DND-41 (cell line): Measurements from ENCODE around the gene STMN1.

ENCODE experiments used
- ATAC-seq: fragments of 200-7000 bp; cut with Tn5 transposase; 3 replicates; pipeline ENCODE4 v1.9.1; 2021; ENCODE audit warnings: low read depth; ENCODE audit not compliant: insufficient read depth
- DNase-seq: peaks from one replicate; pipeline ENCODE4 v3.0.0-alpha.2; 2020
- H2AFZ ChIP-seq: 2 replicates; pipeline ENCODE4 v1.6.0; 2012; ENCODE audit warnings: low read depth, low read length
- H3K27ac ChIP-seq: 2 replicates; pipeline ENCODE4 v1.5.1; 2012; ENCODE audit warnings: low read length, inconsistent platforms
- H3K27me3 ChIP-seq: fragments of 200-600 bp; sonication (generic); 2 replicates; pipeline ENCODE4 v1.6.0; 2012; ENCODE audit warnings: low read length, mild to moderate bottlenecking, inconsistent platforms; ENCODE audit not compliant: insufficient read depth, poor library complexity
- H3K36me3 ChIP-seq: 2 replicates; pipeline ENCODE4 v1.5.1; 2012; ENCODE audit warnings: low read length, inconsistent platforms; ENCODE audit not compliant: insufficient read depth
- H3K4me1 ChIP-seq: 2 replicates; pipeline ENCODE4 v1.5.1; 2012; ENCODE audit warnings: mild to moderate bottlenecking, low read length; ENCODE audit not compliant: insufficient read depth
- H3K4me2 ChIP-seq: 2 replicates; pipeline ENCODE4 v1.6.0; 2012; ENCODE audit warnings: mild to moderate bottlenecking, moderate library complexity, low read length, inconsistent platforms; ENCODE audit not compliant: insufficient read depth
- H3K4me3 ChIP-seq, 2 experiments: fragments of 200-600 bp in 1 of 2; shearing (Covaris generic) in 1 of 2; 2 replicates each; pipeline ENCODE4 v1.5.1; 2012 to 2016; ENCODE audit warnings: inconsistent platforms in 2 of 2, low read length in 2 of 2, mild to moderate bottlenecking in 2 of 2, low read depth in 1 of 2, moderate library complexity in 1 of 2
- H3K79me2 ChIP-seq: 2 replicates; pipeline ENCODE4 v1.6.0; 2012; ENCODE audit warnings: low read length, inconsistent platforms; ENCODE audit not compliant: insufficient read depth
- H3K9ac ChIP-seq: 2 replicates; pipeline ENCODE4 v1.6.0; 2012; ENCODE audit warnings: low read depth, mild to moderate bottlenecking, inconsistent platforms, low read length, moderate library complexity
- H3K9me3 ChIP-seq: 2 replicates; pipeline ENCODE4 v1.5.1; 2012; ENCODE audit warnings: low read length, moderate library complexity, mild to moderate bottlenecking, inconsistent platforms; ENCODE audit not compliant: insufficient read depth, severe bottlenecking
- H4K20me1 ChIP-seq: 2 replicates; pipeline ENCODE4 v1.6.0; 2012; ENCODE audit warnings: low read length; ENCODE audit not compliant: insufficient read depth
- CTCF ChIP-seq: IDR thresholded peaks from 2 replicates; pipeline ENCODE4 v1.5.1; 2012; ENCODE audit warnings: borderline replicate concordance, low read length, moderate library complexity, mild to moderate bottlenecking; ENCODE audit not compliant: poor library complexity, severe bottlenecking; ENCODE audit errors: extremely low read depth
- EZH2 ChIP-seq: IDR thresholded peaks from 3 replicates; pipeline ENCODE4 v1.6.1; 2012; ENCODE audit warnings: borderline replicate concordance, low read depth, mild to moderate bottlenecking, moderate library complexity, low read length, inconsistent platforms; ENCODE audit not compliant: severe bottlenecking

Gene STMN1

GRCh38 chr1:25875856-25876692 lies 30.1 kb downstream of the STMN1 start:
- no peak overlapping the region for H3K9ac ChIP-seq
- DNase-seq (no peak), ATAC-seq (no peak)
- H3K27ac ChIP-seq: no peak overlapping the region
- no peak overlapping the region for H2AFZ ChIP-seq
- no peaks in the 10 kb centered on the region for H3K79me2 ChIP-seq
- no peaks in the 10 kb centered on the region for H3K9me3 ChIP-seq
- no peaks in the 10 kb centered on the region for H3K36me3 ChIP-seq
- H4K20me1 ChIP-seq: no peaks in the 10 kb centered on the region
- no peak overlapping the region for H3K4me3 ChIP-seq
- TF ChIP-seq EZH2 (no peak), CTCF (no peak)
- no peaks in the 10 kb centered on the region for H3K4me1 ChIP-seq
- H3K4me2 ChIP-seq: no peak overlapping the region
- no peaks in the 10 kb centered on the region for H3K27me3 ChIP-seq

DNA sequence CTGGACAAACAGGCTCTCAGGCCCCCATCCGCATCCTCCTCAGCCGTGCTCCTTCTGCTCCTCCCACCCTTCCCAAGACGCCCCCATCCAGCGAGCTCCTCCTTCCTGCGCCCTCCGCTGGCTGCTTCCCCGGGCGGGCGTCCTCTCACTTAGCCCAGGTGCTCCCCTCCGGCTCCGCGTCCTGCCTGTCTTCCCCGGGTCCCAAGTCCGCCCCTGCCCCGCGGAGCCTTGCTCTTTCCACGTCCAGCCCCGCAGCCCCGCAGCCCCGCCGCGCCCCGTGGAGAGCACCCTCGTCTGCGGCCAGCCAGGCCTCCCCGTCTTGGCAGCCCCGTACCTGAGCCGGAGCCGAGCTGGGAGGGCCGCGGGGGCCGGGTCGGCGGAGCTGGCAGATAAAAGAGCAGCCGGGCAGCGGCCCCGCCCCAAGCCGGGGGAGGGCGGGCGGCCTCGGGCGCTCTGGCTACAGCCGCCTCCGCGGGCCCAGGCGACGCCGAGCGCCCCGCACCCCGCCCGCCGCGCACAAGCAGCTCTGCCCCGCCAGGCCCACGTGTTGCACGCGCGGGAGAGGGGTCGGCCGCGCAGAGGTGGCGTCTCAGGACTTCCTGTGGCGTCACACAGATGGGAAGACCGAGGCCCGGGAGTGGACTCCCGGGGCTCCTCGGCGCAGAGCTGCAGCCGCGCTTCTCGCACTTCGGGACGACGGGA lies 30.9 kb downstream of the STMN1 start, which contains the start of gene PAQR7:
TSS of gene PAQR7 (minus strand) at position 555 of the 702 bp plus-strand sequence. CDS start 11,869 bp downstream, outside the sequence.
- Histone ChIP-seq H3K27ac (no peak within 1 kb of the TSS), H3K4me2 (no peak within 1 kb of the TSS), H2AFZ (no peak within 1 kb of the TSS), H4K20me1 (no peaks in the 10 kb centered on the region), H3K4me1 (no peaks in the 10 kb centered on the region), H3K79me2 (no peaks in the 10 kb centered on the region), H3K4me3 (no peak within 1 kb of the TSS), H3K9ac (no peak within 1 kb of the TSS), H3K27me3 (no peaks in the 10 kb centered on the region), H3K36me3 (no peaks in the 10 kb centered on the region), H3K9me3 (no peaks in the 10 kb centered on the region)
- ATAC-seq (no peak), DNase-seq (no peak)
- TF ChIP-seq EZH2: no peak
- TF ChIP-seq CTCF: no peak

GRCh38 chr1:25874635-25875153 lies 31.5 kb downstream of the STMN1 start:
- no peak overlapping the region for H3K4me3 ChIP-seq
- no peak overlapping the region for H3K4me2 ChIP-seq
- ATAC-seq: no peak
- no peaks in the 10 kb centered on the region for H4K20me1 ChIP-seq
- no peaks in the 10 kb centered on the region for H3K4me1 ChIP-seq
- no peaks in the 10 kb centered on the region for H3K9me3 ChIP-seq
- DNase-seq: no peak
- no peak overlapping the region for H3K9ac ChIP-seq
- H3K79me2 ChIP-seq: no peaks in the 10 kb centered on the region
- no peaks in the 10 kb centered on the region for H3K27me3 ChIP-seq
- H3K36me3 ChIP-seq: no peaks in the 10 kb centered on the region
- no peak overlapping the region for H2AFZ ChIP-seq
- no peak overlapping the region for H3K27ac ChIP-seq
- no peak for TF ChIP-seq EZH2
- TF ChIP-seq CTCF: no peak
